ENCODE data around the gene SUMO4. TPM values are rescaled to one million over a fixed set of nuclear protein-coding genes. Genes with fewer than 3 reads are reported as not detected.

Gene SUMO4
- total and polyA plus RNA-seq, 2 of the 8 experiments (the other 6 are each of a cell fraction or from before 2014, with no cell fraction given) = 0.09 to 1.3 TPM

DNA sequence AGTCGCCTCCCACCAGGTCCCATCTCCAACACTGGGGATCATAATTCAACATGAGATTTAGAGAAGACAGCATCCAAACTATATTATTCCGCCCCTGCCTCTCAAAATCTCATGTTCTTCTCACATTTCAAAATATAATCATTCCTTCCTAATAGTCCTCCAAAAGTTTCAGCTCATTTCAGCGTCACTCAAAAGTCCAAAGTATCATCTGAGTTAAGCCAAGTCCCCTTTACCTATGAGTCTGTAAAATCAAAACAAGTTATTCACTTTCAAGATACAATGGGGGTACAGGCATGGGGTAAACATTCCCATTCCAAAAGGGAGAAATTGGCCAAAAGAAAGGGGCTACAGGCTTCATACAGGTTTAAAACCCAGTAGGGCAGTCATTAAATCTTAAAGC lies 39.5 kb upstream of the SUMO4 start:
- Histone ChIP-seq H4K20me1 (replicated peaks in 1 of 2; ENCODE audit: control insufficient read depth in 1 of 2, insufficient read depth in 2 of 2, low read length in 2 of 2) (peaks cover 1 to 9% of the 10 kb centered on the region in 2 experiments), H3K4me1 (replicated peaks in 1 of 4; ENCODE audit: control insufficient read depth in 3 of 4, insufficient read depth in 4 of 4, low read length in 3 of 4) (peaks cover 0 to 2% (median 0%) of the 10 kb centered on the region in 4 experiments; a peak in 1 of 7 replicates), H3K14ac (ENCODE audit: insufficient read length) (no peak overlapping the region), H3K9ac (replicated peaks in 1 of 4; ENCODE audit: extremely low read depth in 1 of 4, low read depth in 3 of 4, low read length in 3 of 4) (no peak overlapping the region), H3K4me2 (ENCODE audit: insufficient read depth in 1 of 2, low read depth in 2 of 2, low read length in 2 of 2) (no peak overlapping the region), H3K56ac (replicated peaks; ENCODE audit: insufficient read length, low read depth, low read length) (no peak overlapping the region), H3K79me1 (ENCODE audit: low read depth, low read length) (peaks cover 7% of the 10 kb centered on the region; the same call in 1 of the 2 replicates), H3K23me2 (ENCODE audit: low read depth, low read length) (no peaks in the 10 kb centered on the region), H4K5ac (ENCODE audit: insufficient read length, low read depth, low read length) (no peak overlapping the region), H3K23ac (ENCODE audit: insufficient read length) (no peak overlapping the region), H2BK120ac (replicated peaks; ENCODE audit: low read depth, low read length) (no peak overlapping the region), H4K8ac (ENCODE audit: extremely low read depth, insufficient read depth, low read length) (no peak overlapping the region), H3K36me3 (ENCODE audit: control insufficient read depth in 2 of 4, insufficient read depth in 4 of 4, low read length in 3 of 4) (no peaks in the 10 kb centered on the region), H3K27me3 (replicated peaks in 1 of 4; ENCODE audit: control insufficient read depth in 3 of 4, extremely low read depth in 1 of 4, insufficient read depth in 3 of 4, low read length in 3 of 4) (no peaks in the 10 kb centered on the region), H3K4me3 (ENCODE audit: extremely low read depth in 1 of 4, insufficient read depth in 2 of 4, low read depth in 3 of 4, low read length in 4 of 4) (no peak overlapping the region), H2BK5ac (ENCODE audit: low read depth, low read length) (no peak overlapping the region), H2BK20ac (ENCODE audit: low read length) (no peak overlapping the region), H4K91ac (replicated peaks; ENCODE audit: insufficient read length, low read length) (no peak overlapping the region), H3K9me3 (ENCODE audit: insufficient read depth in 2 of 2, low read depth in 1 of 2, low read length in 1 of 2) (no peaks in the 10 kb centered on the region), H2BK12ac (ENCODE audit: low read depth, low read length) (no peak overlapping the region), H3K18ac (ENCODE audit: extremely low read depth, low read length) (no peak overlapping the region), H2AFZ (ENCODE audit: low read length) (no peak overlapping the region), H3K4ac (replicated peaks; ENCODE audit: insufficient read length, low read depth, low read length) (no peak overlapping the region), H3K79me2 (ENCODE audit: control insufficient read depth in 1 of 2, insufficient read depth in 2 of 2, low read length in 2 of 2) (peaks cover 13 to 97% of the 10 kb centered on the region in 2 experiments), H2BK15ac (ENCODE audit: low read length) (no peak overlapping the region), H3K27ac (ENCODE audit: low read depth, low read length) (no peak overlapping the region), H2AK5ac (ENCODE audit: low read depth, low read length) (no peak overlapping the region)
- TF ChIP-seq KDM1A (IDR thresholded peaks at IDR 0.05; ENCODE audit: borderline replicate concordance, low read length) (no peak), EP300 (IDR thresholded peaks at IDR 0.05; ENCODE audit: borderline replicate concordance in 1 of 2, low read depth in 2 of 2, low read length in 2 of 2) (no peak), TAF7 (optimal IDR thresholded peaks at IDR 0.05; ENCODE audit: borderline replicate concordance, low read depth, low read length) (no peak), CBX5 (IDR thresholded peaks at IDR 0.05; ENCODE audit: low read depth, low read length) (no peak), MAX (IDR thresholded peaks at IDR 0.05) (no peak), BRCA1 (IDR thresholded peaks at IDR 0.05; ENCODE audit: low read depth, low read length) (no peak), CEBPB (IDR thresholded peaks at IDR 0.05; ENCODE audit: low read depth, low read length) (no peak), RNF2 (IDR thresholded peaks at IDR 0.05; ENCODE audit: borderline replicate concordance, low read depth, low read length, missing control alignments, poor library complexity, severe bottlenecking) (no peak), SRF (IDR thresholded peaks at IDR 0.05; ENCODE audit: low read depth, low read length) (no peak), CREB1 (IDR thresholded peaks at IDR 0.05) (no peak), POLR2A (IDR thresholded peaks at IDR 0.05; ENCODE audit: control extremely low read depth in 1 of 2, low read depth in 2 of 2, low read length in 2 of 2) (no peak), KDM4A (IDR thresholded peaks at IDR 0.05; ENCODE audit: low read depth, low read length, severe bottlenecking) (no peak)
- DNase-seq (ENCODE audit: low read depth in 1 of 2, low spot score in 2 of 2) = no peak
- no peak for FAIRE-seq
- WGBS, 2 experiments (ENCODE audit: extremely low coverage in 1 of 2, insufficient coverage in 1 of 2, insufficient read length in 1 of 2, insufficient replicate concordance in 2 of 2, low coverage in 1 of 2, low lambda C conversion rate in 2 of 2, missing lambda C conversion rate in 1 of 2) = 89% methylated on average over 3 of the region's 3 CpGs; no CpG with 5 or more reads in 1 of the 2 experiments
- ChIA-PET POLR2A (ENCODE audit: partially characterized antibody) (interaction anchor here (1.1 to 1.2 kb wide), 2 partner anchors 10 to 24 kb away, joined by 3 read pairs; no protein-coding TSS in a partner anchor), CTCF (ENCODE audit: partially characterized antibody) (interaction anchor here (0.7 kb wide), 1 partner anchor 491 kb away, joined by 3 read pairs; no protein-coding TSS in a partner anchor)

Measured in H1 (cell line).